ENCODE data around the gene FOS.

GRCh38 chr14:75310295-75311111, 31.9 kb downstream of the FOS start:
- TF ChIP-seq CTCF (IDR thresholded peaks at IDR 0.05) (no peak), POLR2AphosphoS5 (IDR thresholded peaks at IDR 0.05; ENCODE audit: insufficient read depth in 1 of 2, low read depth in 1 of 2) (peak; percentile 54 to 77)
